ENCODE measurements around the gene YIPF5.

YIPF5 gene

DNA sequence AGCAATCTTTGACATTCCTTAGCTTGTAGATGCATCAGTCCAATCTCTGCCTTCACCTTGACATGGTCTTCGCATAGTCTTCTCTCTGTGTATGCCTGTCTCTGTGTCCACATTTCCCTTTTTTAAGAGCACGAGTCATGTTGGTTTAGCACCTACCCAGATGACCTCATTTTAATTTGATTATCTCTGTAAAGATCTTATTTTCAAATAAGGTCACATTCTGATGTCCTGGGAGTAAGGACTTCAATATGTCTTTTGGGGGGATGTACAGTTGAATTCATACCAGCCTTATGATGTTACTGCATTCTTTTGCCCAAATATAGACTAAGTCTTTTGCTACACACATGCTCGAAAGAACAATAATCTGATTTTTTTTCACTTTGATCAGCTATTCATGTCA is 7.1 kb upstream of the YIPF5 start:
- DNase-seq (ENCODE audit: low read depth) = no peak

GRCh38 chr5:144173766-144174165 is 3.3 kb upstream of the YIPF5 start:
- no peak for DNase-seq (ENCODE audit: low read depth)

DNA sequence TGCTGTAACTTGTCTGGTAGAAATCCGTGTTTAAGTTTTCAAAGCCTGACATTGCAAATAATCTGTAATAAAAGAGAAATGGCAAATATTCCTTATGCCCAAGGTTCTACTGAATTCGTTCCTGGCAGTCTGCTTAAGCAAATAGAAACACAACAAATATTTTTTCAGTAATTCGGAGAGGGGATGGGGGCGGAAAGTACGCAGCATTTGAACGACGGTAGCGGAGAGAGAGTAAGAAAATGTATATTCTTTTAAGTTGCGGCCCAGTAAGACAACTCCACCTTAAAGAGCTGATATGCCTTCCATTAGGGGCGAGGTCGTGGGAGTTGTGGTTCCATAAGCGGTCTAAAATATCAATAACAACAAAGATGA is 569 bp downstream of the YIPF5 start:
- DNase-seq (ENCODE audit: low read depth) = no peak

DNA sequence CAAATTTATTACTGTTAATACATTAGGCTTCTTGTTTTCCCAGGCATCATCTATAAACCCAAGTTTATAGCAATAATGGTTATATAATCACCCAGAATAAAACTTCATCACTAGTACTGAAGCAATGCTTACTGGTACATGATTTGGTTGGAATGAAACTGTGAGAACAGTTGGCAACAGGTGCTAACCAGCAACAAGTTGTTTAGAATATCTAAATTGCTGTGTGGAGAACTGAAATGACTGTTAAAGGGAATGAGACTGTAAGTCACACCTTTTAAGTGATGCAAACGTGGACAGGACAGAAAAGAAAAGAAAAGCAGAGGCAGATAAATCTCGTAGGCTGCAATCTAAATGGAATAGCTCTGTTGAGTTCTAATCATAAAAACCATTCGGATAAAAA is 2.5 kb downstream of the YIPF5 start:
- no peak for DNase-seq (ENCODE audit: low read depth)

DNA sequence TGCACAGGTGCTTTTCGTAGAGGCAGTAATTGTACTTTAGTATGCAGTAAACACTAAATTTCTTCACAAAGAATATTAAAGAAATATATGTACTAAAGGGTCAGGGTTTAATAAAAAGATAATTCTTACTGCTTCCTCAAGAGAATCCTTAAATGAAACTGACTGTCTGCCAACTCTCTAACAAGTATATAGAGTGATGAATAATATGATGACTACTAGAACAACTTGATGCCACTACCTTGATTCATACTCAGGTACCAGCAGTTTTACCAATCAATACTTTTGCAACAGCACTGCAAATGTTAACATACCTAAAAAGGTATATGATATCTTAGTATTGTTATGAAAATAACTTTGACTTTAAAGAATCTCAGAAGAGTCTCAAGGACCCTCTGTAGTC is 3.8 kb downstream of the YIPF5 start:
- no peak for DNase-seq (ENCODE audit: low read depth)

DNA sequence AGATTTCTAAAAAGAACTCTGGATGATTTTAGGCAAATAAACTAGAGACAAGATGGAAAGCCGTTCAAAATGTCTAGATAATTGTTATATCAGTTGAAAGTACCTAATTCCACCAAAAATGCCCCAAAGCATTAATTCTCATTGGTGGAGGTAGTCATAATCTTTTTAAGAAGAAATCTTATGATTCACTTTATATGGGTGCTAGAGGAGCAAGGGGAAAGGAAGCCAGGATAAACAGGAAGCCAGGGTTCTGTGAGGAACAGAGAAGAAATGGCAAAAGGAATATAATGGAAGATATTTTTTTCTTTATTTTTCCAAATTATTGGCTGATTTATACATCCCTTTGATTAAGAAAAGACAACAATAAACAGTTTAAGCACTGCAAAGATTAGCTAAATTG is 7.8 kb downstream of the YIPF5 start:
- DNase-seq (ENCODE audit: low read depth) = no peak

DNA sequence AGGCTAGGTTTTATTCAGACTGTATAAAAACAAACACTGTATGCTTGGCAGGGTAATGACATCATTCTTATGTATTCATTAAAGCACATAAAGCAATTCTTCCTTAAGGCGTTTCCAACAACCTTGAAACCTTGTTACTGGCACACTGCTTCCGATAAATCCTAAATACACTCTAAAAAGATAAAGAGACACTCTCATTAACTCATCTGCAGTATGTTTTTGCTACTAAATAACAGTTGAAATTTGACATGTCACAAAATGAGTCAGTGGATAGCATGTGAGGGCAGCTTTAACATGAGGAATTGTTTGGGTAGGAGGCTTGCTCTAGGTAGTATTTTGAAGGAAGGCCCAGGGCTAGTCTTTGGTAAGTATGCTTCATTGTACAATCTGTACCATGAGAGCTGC is 13.7 kb downstream of the YIPF5 start:
- no peak for DNase-seq (ENCODE audit: low read depth)

DNA sequence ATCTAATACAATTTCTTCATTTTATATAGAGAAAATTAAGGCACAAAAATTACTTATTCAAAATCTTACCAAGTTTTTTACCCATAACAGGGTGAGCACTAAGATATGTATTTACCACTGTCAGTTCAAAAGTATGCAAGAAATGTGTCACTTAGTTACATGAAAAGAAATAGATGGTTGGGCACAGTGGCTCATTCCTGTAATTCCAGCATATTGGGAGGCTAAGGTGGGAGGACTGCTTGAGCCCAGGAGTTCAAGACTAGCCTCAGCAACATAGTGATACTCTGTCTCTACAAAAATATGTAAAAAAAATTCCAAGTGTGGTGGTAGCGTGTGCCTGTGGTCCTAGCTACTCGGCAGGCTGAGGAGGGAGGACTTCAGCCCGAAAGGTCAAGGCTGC is 19.4 kb downstream of the YIPF5 start:
- no peak for DNase-seq (ENCODE audit: low read depth)

DNA sequence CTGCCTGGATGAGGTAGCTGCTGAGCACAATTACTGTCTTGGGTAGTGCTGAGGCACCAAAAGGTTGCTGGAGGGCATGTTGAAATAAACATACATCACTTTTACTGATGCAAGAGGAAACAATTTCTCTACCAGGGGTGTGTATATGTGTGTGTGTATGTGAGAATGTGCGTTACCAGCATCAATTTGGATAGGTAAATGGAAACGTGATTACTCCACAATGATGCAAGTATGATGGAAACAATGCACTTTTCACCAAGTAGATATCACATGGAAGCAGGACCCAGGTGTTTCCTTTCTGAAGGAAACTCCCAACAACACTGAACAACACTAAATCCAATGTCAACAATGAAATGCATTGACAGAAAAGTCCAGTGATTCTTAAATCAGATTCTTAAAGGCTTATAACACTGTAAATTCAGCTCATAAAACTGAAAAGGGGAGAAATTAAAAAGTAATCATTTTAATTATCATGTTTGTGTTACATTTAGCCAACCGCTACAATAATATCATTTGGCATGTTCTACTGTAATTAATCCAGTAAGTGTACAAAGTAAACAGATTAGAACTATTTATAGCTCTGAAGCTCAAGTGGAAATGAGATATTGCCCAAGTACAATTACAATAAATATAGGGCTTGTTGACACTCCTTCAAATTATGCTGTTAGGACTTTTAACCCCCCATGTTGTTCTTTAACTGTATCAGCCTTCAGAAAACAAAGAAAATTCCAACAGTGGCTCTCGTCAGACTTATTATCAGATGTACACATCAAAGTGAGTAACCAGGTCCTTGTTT is 25.3 kb downstream of the YIPF5 start:
- no peak for DNase-seq (ENCODE audit: low read depth)

DNA sequence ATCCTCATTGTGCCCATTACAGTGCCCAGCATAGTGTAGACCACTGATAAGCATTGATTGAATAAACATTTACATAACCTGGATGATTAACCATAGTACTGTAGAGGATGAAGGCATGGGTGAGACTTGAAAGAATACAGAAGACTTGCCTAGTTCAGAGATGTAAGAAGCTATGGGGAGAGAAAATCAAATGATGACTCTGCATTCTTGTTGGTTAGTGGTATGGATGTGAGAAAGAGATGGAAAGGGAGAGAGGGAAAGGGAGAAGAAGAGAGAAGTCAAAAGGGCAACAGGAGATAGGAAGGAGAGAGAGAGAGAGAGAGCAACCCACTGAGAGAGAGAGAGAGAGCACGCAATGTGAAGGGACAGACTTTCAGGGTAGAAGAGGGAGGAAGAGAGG is 26.8 kb downstream of the YIPF5 start:
- DNase-seq (ENCODE audit: low read depth) = no peak

DNA sequence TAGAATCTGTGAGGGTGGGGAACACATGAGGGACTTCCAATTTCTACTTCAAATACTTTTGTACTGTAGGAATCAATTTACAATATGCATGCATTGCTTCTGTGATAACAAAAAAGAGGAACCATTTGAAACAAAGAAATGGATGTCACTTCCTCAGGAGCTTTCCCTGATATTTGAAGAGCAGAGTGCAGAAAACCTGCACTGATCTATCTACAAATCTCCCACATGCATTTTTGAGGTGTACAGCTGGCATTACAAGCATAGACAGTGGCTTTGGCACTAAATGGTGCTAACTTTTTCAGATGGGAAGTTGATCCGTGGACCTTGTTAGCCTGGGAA is 27.7 kb downstream of the YIPF5 start:
- no peak for DNase-seq (ENCODE audit: low read depth)

DNA sequence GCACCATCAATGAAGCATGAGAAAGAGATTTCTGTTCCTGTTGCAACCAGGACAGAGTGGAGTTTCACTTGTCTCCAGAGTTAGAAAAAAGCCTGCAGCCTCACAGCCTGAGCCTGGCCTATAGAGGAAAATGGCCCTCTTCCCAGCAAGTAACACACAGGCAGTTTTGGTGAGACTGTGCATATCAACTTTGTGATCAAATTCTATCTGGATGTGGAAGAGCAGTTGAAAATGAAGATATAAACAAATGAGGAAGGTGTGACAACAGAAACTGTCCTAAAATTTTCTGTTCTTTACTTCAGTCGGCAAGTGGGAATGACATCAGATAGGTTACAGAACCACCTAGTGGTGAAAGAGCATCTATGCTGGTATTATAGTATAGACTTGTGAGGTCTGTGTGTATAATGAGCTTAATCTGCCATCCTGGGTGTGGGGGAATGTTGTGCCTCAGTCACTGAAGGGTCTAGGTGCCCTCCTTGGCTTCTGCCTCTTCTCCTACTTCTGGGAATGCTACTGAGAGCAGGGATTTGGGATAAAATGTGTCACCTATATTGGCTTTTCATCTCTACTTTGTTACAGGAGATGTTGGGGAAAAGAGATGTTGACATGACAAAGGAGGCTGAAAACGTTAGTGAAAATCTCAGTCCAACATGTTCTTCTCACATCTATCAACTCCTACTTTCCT is 28.2 kb downstream of the YIPF5 start:
- no peak for DNase-seq (ENCODE audit: low read depth)

GRCh38 chr5:144141585-144141984 is 28.9 kb downstream of the YIPF5 start:
- no peak for DNase-seq (ENCODE audit: low read depth)

GRCh38 chr5:144139586-144139985 is 30.9 kb downstream of the YIPF5 start:
- no peak for DNase-seq (ENCODE audit: low read depth)

GRCh38 chr5:144135113-144135762 is 35.2 kb downstream of the YIPF5 start:
- no peak for DNase-seq (ENCODE audit: low read depth)

- no peak for DNase-seq (ENCODE audit: low read depth)
Measured at GRCh38 chr5:144134194-144134826, 36.1 kb downstream of the YIPF5 start.

DNA sequence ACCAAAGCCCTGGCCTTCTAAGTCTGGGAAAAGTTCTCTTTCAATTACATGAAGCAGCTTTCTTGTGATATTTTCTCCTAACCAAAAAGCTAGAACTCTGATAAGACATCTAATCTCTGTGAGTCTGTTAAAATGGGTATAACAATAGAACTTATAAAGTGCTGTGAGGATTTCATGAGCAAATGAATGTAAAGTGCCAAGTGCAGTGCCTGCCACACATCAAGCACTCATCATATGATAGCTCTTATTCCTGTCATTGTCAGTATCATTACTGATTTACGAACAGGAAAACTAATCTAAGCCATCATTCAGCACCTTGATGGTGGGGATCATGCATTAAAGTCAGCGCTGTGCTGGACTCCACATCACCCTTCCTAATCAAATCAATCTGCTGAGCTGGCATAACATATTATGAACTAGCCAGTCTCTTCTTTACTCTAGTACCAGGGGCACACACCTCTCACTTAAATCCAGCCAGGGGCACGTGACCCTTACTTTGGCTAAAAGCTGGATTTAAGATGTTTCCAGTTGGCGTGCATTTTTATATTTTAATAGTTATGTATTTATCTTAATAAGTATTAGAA is 37.3 kb downstream of the YIPF5 start:
- no peak for DNase-seq (ENCODE audit: low read depth)

- DNase-seq (ENCODE audit: low read depth) = no peak
Measured at GRCh38 chr5:144131261-144131660, 39.2 kb downstream of the YIPF5 start.

DNA sequence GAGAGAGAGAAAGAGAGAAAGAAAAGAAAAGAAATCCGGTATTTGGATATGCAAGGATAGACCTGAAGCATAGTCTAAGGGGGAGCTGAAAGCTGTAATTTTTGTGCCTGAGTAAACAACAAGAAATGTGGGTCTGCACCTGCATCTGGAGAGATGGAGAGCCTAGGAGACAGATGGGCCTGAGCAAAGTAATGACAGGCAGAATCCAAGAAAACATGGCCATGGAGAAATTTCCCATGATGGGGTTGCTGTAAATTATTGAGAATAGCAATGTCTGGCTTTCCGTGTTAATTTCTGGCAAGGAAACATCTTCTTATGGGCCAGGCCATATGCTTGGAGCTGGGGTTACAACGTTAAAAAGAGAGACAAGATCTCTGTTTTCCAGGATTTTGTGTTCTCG is 40.2 kb downstream of the YIPF5 start:
- no peak for DNase-seq (ENCODE audit: low read depth)

DNA sequence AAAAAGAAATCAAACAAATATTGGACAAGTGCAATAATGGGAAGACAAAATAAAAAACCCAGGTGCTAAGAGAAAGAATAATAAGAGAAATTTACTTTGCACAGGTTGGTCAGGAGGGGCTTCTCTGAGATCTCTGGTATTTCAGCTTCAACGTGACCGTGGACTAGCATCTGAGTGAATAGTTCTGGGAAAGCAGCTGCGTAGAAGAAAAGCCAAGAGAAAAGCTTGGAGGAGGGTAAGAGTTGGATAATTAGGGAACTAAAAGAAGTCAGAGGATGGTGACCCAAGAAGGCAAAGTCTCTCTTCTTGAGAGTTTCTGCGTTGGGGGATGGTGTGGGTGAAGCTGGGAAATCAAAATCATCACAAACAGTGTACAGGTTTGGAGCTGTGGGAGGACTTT is 41.6 kb downstream of the YIPF5 start:
- DNase-seq (ENCODE audit: low read depth) = no peak

DNA sequence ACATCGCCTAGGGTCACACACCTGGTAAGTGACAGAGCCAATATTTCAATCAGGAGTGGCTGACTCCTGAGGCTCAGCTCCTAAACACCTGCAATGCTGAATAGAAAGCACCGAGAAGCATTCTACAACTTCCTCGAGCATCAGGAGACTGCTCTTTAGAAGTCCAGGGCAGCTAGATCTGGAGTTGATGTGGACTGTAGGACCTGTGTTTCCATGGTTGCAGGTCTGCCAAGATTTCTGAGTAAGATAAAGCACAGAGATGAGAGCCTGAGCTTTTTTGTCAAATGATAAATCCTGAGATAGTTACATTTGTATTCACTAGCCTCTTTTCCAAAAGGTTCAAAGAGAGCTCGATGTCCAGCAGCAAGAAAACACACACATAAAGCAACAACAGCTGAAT is 43.8 kb downstream of the YIPF5 start:
- DNase-seq (ENCODE audit: low read depth) = no peak

DNA sequence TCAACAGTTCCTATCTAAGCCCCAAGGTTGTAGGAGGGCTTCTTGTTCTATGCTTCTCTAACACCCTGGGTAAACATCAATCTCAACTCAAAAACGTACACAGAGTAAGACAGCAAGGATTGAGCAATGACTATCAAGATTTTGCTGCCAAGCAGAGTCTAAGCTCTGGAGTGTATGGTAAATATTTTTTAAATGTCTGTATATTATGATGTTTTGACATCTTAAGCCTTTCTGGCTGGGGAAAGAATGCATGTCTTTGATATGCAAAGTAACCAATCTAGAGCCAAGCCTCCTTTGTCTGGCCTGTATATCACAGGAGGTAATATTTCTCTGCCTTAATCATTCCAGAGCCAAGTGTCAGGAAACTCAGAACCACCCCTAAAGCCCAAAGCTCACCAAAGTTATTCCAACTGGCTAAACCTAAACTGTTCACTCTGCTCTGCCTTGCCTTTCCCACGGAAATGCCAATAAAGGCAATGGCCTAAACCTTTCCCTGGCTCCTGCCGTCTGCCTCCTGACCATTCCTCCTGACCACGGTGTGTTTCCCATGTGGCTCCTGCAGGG is 45.2 kb downstream of the YIPF5 start:
- DNase-seq (ENCODE audit: low read depth) = no peak
